Stimulated activated CD4-positive, alpha-beta T cell treated with anti-CD3 and anti-CD28 coated beads, Interleukin-1b, Interleukin-23, amount 100 ng/mL, for 4 hours (primary cell): ENCODE measurements around the gene FAM111A.

Source experiments
- DNase-seq, 2 donors: peaks; one replicate each; pipeline ENCODE4 v3.0.0-alpha.2; 2020; ENCODE audit warnings: low read depth in 2 of 2

Gene FAM111A

GRCh38 chr11:59141673-59142460 is 789 bp upstream of the FAM111A start:
- DNase-seq: no peak

- no peak for DNase-seq
Measured at GRCh38 chr11:59144096-59144495, 1.4 kb downstream of the FAM111A start.

- DNase-seq: peak; percentile 39 to 49
Measured at GRCh38 chr11:59144579-59145345, 2.1 kb downstream of the FAM111A start.

- no peak for DNase-seq
Measured at GRCh38 chr11:59145534-59145933, 2.9 kb downstream of the FAM111A start.

- no peak for DNase-seq
Measured at GRCh38 chr11:59151761-59152160, 9.1 kb downstream of the FAM111A start.

GRCh38 chr11:59152312-59152951 is 9.8 kb downstream of the FAM111A start:
- DNase-seq: no peak

- DNase-seq: no peak
Measured at GRCh38 chr11:59154610-59155009, 12.0 kb downstream of the FAM111A start.

- DNase-seq: no peak
Measured at GRCh38 chr11:59157433-59157832, 14.8 kb downstream of the FAM111A start.

- peak; percentile 24 to 61 for DNase-seq
Measured at GRCh38 chr11:59158206-59159068, 15.8 kb downstream of the FAM111A start.

- no peak for DNase-seq
Measured at GRCh38 chr11:59164028-59164427, 21.4 kb downstream of the FAM111A start.

- DNase-seq: peak; percentile 81 to 85
Measured at GRCh38 chr11:59171508-59172322, 29.1 kb downstream of the FAM111A start, which contains the start of gene DTX4. Gene DTX4, plus strand, starts transcription at chr11:59172132. Its CDS starts 464 bp downstream, at chr11:59172596.

- peak in 1 of 2 donors; percentile 17 for DNase-seq
Measured at GRCh38 chr11:59172345-59173079, 29.9 kb downstream of the FAM111A start.

- peak in 1 of 2 donors; percentile 5 for DNase-seq
Measured at GRCh38 chr11:59173080-59173963, 30.7 kb downstream of the FAM111A start.

- DNase-seq: no peak
Measured at GRCh38 chr11:59173964-59174663, 31.5 kb downstream of the FAM111A start.

- DNase-seq: no peak
Measured at GRCh38 chr11:59174664-59175033, 32.0 kb downstream of the FAM111A start.

- no peak for DNase-seq
Measured at GRCh38 chr11:59175091-59175501, 32.4 kb downstream of the FAM111A start.

- no peak for DNase-seq
Measured at GRCh38 chr11:59176330-59176729, 33.7 kb downstream of the FAM111A start.

- DNase-seq: no peak
Measured at GRCh38 chr11:59178402-59178801, 35.7 kb downstream of the FAM111A start.
